Osteocyte (in vitro differentiated cells): ENCODE results near the gene USP10. TPM values are rescaled to one million over a fixed set of nuclear protein-coding genes. Genes with fewer than 3 reads are reported as not detected.

ENCODE experiments used
- DNase-seq: peaks from one replicate; pipeline ENCODE4 v3.0.0; 2021; ENCODE audit warnings: mixed read lengths; ENCODE audit not compliant: unreplicated experiment; ENCODE audit errors: extremely low spot score
- H3K27ac Mint-ChIP-seq: one replicate; pipeline ENCODE4 v1.8.0; 2021; ENCODE audit warnings: mild to moderate bottlenecking, mixed read lengths; ENCODE audit not compliant: unreplicated experiment
- H3K27me3 Mint-ChIP-seq: one replicate; pipeline ENCODE4 v1.8.0; 2021; ENCODE audit warnings: mixed read lengths; ENCODE audit not compliant: unreplicated experiment
- H3K36me3 Mint-ChIP-seq: one replicate; pipeline ENCODE4 v1.8.0; 2021; ENCODE audit warnings: mixed read lengths; ENCODE audit not compliant: unreplicated experiment
- H3K4me1 Mint-ChIP-seq: one replicate; pipeline ENCODE4 v1.8.0; 2021; ENCODE audit warnings: mixed read lengths; ENCODE audit not compliant: unreplicated experiment
- H3K4me3 Mint-ChIP-seq: one replicate; pipeline ENCODE4 v1.8.0; 2021; ENCODE audit warnings: mild to moderate bottlenecking, moderate library complexity, mixed read lengths; ENCODE audit not compliant: unreplicated experiment
- H3K9me3 Mint-ChIP-seq: one replicate; pipeline ENCODE4 v1.8.0; 2021; ENCODE audit warnings: mixed read lengths; ENCODE audit not compliant: unreplicated experiment
- total RNA-seq: library from RNA; stranded (reverse); gene quantifications from 2 replicates; pipeline ENCODE4 v1.2.1, GENCODE V29; 2021
- TF ChIP-seq, protein P1 (sequence below): fragments of 200-600 bp; sonication (generic); IDR thresholded peaks from 2 replicates; pipeline ENCODE4 v1.5.0; 2021; ENCODE audit warnings: antibody characterized with exemption, mild to moderate bottlenecking, moderate library complexity

USP10 gene
- total RNA-seq, 1 donor from 2014 or later: 46.3 TPM

DNA sequence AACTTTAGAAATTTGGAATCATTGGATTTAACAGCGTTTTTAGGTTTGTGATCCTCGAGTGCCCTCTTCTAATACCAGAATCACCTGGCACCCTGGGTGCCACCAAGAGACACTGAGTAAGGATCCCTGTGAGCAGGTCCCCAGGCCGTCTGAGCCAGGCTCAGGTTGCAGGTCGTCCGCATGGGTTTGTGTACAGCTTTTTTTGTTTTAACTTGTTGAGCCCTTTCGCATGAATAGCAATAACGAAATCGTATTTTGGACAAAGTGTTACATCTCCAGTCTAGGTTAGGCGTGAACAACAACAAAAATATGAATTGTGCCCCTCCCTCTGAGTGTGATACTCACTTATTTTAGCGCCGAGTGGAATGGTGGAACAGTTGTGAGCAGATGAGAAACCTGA lies 10.9 kb downstream of the USP10 start:
- Mint-ChIP-seq H3K4me3 (no peak overlapping the region), H3K36me3 (peaks cover 6% of the 10 kb centered on the region), H3K27ac (no peak overlapping the region), H3K27me3 (no peaks in the 10 kb centered on the region), H3K9me3 (no peaks in the 10 kb centered on the region), H3K4me1 (peaks cover 19% of the 10 kb centered on the region)
- no peak for DNase-seq
- TF ChIP-seq, protein P1, sequence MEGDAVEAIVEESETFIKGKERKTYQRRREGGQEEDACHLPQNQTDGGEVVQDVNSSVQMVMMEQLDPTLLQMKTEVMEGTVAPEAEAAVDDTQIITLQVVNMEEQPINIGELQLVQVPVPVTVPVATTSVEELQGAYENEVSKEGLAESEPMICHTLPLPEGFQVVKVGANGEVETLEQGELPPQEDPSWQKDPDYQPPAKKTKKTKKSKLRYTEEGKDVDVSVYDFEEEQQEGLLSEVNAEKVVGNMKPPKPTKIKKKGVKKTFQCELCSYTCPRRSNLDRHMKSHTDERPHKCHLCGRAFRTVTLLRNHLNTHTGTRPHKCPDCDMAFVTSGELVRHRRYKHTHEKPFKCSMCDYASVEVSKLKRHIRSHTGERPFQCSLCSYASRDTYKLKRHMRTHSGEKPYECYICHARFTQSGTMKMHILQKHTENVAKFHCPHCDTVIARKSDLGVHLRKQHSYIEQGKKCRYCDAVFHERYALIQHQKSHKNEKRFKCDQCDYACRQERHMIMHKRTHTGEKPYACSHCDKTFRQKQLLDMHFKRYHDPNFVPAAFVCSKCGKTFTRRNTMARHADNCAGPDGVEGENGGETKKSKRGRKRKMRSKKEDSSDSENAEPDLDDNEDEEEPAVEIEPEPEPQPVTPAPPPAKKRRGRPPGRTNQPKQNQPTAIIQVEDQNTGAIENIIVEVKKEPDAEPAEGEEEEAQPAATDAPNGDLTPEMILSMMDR: no peak

- Mint-ChIP-seq H3K4me1 (peaks cover 19% of the 10 kb centered on the region), H3K4me3 (no peak overlapping the region), H3K36me3 (peaks cover 7% of the 10 kb centered on the region), H3K9me3 (no peaks in the 10 kb centered on the region), H3K27ac (no peak overlapping the region), H3K27me3 (no peaks in the 10 kb centered on the region)
- TF ChIP-seq, protein P1: no peak
- DNase-seq: no peak
Measured at GRCh38 chr16:84712138-84712671, 12.4 kb downstream of the USP10 start.

DNA sequence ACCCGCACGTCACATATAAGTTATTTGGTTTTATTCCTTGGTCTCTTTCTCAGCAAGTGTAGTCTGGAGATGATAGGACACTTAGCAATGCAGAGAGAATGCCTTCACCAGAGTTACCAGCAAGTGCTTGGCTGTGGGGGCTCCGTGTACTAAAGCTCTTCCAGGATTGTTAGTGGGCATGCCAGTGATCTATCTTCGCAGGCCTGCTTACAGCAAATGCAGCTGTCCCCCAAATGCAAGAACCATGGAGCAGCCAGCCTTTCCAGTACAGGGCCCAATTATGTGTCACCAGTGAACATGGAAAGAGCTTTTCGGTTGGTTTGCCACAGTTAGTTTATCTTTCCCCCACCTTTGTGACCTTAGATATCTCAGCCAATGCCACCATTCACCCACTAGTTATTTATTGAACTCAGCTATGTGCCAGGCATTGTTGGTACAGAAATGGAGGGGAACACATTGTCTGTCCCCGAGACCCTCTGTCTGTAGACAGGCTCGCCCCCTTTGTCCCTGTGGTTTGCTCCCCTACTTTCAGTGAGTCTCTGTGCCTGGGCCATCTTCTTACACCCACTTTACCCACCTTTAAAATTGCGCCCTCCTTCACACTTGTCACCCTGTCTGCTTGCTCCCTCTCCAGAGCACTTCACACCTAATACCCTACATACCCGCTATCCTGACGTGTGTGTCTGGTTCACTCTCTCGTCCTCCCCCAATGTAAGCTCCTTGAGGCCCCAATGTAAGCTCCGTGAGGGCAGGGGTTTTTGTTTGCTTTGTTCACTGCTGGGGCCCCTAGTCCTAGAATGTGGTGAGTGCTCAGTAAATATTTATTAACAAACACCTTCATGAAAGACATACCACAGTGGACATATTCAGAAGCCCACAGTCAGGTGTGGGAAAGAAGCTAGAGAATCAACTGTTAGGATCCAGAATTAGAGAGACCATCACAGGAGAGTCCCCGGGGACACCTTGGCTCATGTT lies 13.3 kb downstream of the USP10 start:
- Mint-ChIP-seq H3K9me3 (no peaks in the 10 kb centered on the region), H3K4me3 (no peak overlapping the region), H3K27me3 (no peaks in the 10 kb centered on the region), H3K4me1 (peaks cover 20% of the 10 kb centered on the region), H3K36me3 (peaks cover 12% of the 10 kb centered on the region), H3K27ac (no peak overlapping the region)
- DNase-seq: no peak
- TF ChIP-seq, protein P1: no peak

DNA sequence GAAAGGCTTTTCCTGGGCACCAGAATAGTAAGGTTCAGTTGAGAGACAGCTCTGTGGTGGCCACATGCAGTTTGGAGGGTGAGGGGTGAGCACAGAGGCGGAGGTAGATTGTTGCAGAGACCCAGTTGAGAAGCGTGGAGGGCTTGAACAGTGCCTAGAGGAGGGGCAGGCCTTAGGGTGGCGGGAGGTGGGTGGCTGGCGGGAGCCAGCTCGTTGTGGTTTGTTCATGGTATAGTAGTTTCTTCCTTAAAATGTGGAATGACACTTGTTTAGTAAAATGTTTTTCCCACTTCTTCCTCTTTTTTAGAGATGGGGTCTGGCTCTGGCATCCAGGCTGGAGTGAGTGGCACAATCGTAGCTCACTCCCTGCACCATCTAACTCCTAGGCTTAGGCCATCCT lies 14.2 kb downstream of the USP10 start:
- peaks cover 8% of the 10 kb centered on the region for H3K36me3 Mint-ChIP-seq
- no peak overlapping the region for H3K27ac Mint-ChIP-seq
- DNase-seq: no peak
- H3K4me3 Mint-ChIP-seq: no peak overlapping the region
- TF ChIP-seq, protein P1: no peak
- H3K9me3 Mint-ChIP-seq: no peaks in the 10 kb centered on the region
- H3K27me3 Mint-ChIP-seq: no peaks in the 10 kb centered on the region
- H3K4me1 Mint-ChIP-seq: peaks cover 20% of the 10 kb centered on the region

DNA sequence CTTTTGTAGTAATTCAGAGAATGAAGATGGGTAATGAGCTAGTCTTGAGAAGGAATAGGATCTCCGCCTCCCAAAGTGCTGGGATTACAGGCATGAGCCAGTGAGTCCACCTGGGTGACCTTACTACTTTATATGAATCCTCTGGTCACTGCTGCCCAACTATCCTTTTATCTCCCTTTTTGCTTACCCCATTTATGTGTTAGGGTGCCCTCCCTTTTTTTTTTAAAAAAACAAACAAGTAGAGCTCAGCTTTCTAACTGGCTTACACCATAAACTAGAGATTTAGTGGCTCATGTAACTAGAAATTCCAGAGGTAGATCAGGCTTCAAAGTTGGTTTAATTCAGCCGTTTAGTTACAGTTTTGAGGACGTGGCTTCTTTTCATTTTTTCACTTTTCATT lies 15.6 kb downstream of the USP10 start:
- Mint-ChIP-seq H3K4me1 (peaks cover 26% of the 10 kb centered on the region), H3K36me3 (peaks cover 8% of the 10 kb centered on the region), H3K27me3 (no peaks in the 10 kb centered on the region), H3K27ac (no peak overlapping the region), H3K9me3 (no peaks in the 10 kb centered on the region), H3K4me3 (no peak overlapping the region)
- DNase-seq: no peak
- TF ChIP-seq, protein P1: no peak
